Astrocyte of the spinal cord (primary cell): ENCODE results near the gene CAVIN3.

Experiments used
- DNase-seq: peaks from one replicate; pipeline ENCODE4 v3.0.0; 2011; ENCODE audit warnings: low read depth, low spot score
- H3K4me3 ChIP-seq: 2 replicates; pipeline ENCODE4 v1.5.1; 2011; ENCODE audit warnings: low read depth, mild to moderate bottlenecking, low read length, moderate library complexity
- CTCF ChIP-seq: IDR thresholded peaks from 2 replicates; pipeline ENCODE4 v1.5.1; 2012; ENCODE audit warnings: low read depth, mild to moderate bottlenecking, low read length, inconsistent platforms
- in situ Hi-C: cut with HindIII; loops from 2 replicates; pipeline ENCODE4 v1.10.0; 2017; ENCODE audit warnings: low sequenced_read_pairs

Gene CAVIN3

GRCh38 chr11:6320411-6321155 lies at the start of gene CAVIN3:
Gene CAVIN3, minus strand, starts transcription at chr11:6320501. Its CDS starts 25 bp downstream, at chr11:6320476.
- H3K4me3 ChIP-seq: peak within 1 kb of the TSS; percentile 48
- no peak for TF ChIP-seq CTCF
- peak; percentile 87 for DNase-seq
- in situ Hi-C loops: no loop called here

GRCh38 chr11:6365659-6366058 lies 45.4 kb upstream of the CAVIN3 start:
- in situ Hi-C loops: no loop called here
- no peak for TF ChIP-seq CTCF
- DNase-seq: no peak
- no peak overlapping the region for H3K4me3 ChIP-seq

- no peak overlapping the region for H3K4me3 ChIP-seq
- peak; percentile 99 for TF ChIP-seq CTCF
- peak; percentile 74 for DNase-seq
- in situ Hi-C loops: no loop called here
Measured at GRCh38 chr11:6362873-6363678, 42.8 kb upstream of the CAVIN3 start.

GRCh38 chr11:6362185-6362872 lies 42.0 kb upstream of the CAVIN3 start:
- in situ Hi-C loops: no loop called here
- H3K4me3 ChIP-seq: no peak overlapping the region
- no peak for TF ChIP-seq CTCF
- no peak for DNase-seq

- no peak for TF ChIP-seq CTCF
- DNase-seq: no peak
- H3K4me3 ChIP-seq: no peak overlapping the region
- in situ Hi-C loops: no loop called here
Measured at GRCh38 chr11:6360183-6360582, 39.9 kb upstream of the CAVIN3 start.

GRCh38 chr11:6357222-6357621 lies 36.9 kb upstream of the CAVIN3 start:
- H3K4me3 ChIP-seq: no peak overlapping the region
- in situ Hi-C loops: no loop called here
- TF ChIP-seq CTCF: no peak
- DNase-seq: peak; percentile 82
